HCT116 (cell line): ENCODE data around the gene ISOC1. TPM values are rescaled to one million over a fixed set of nuclear protein-coding genes. Genes with fewer than 3 reads are reported as not detected.

ENCODE experiments used
- ATAC-seq: fragments of 200-7000 bp; cut with Tn5 transposase; 2 replicates; pipeline ENCODE4 v1.9.1; 2020; ENCODE audit warnings: mild to moderate bottlenecking, moderate library complexity
- BruUV-seq: library from RNA; stranded (reverse); fragments of 400-500 nt; replicated peaks from 2 replicates; lab custom pipeline; 2021; lab: Mats Ljungman, UMichigan
- CTCF ChIA-PET: fragments of 300-600 bp; sonication (Branson Sonifier 250); formaldehyde crosslinking; loops from one replicate; lab custom pipeline; 2021; ENCODE audit warnings: antibody characterized with exemption; lab: Charles Lee
- POLR2A ChIA-PET: fragments of 300-600, 350-600 bp; sonication (Branson Sonifier 250); formaldehyde crosslinking; loops from one replicate; lab custom pipeline; 2021; ENCODE audit warnings: antibody characterized with exemption; lab: Charles Lee
- RAD21 ChIA-PET, 2 experiments: fragments of 300-600 bp; sonication (Branson Sonifier 250); formaldehyde crosslinking; loops; one replicate each; lab custom pipeline; 2023; ENCODE audit warnings: low total read pairs in 2 of 2; ENCODE audit not compliant: uncharacterized antibody in 2 of 2, unreplicated experiment in 2 of 2, low non-redundant PET in 1 of 2; lab: Charles Lee
- DNase-seq: peaks from one replicate; pipeline ENCODE4 v3.0.0-alpha.2; 2010; ENCODE audit warnings: low read depth, low spot score
- H2AFZ ChIP-seq: fragments of 200-600 bp; shearing (Covaris generic), sonication (generic); 2 replicates; pipeline ENCODE4 v1.6.1; 2017; ENCODE audit warnings: low read depth, mixed run types, mixed read lengths, antibody characterized with exemption, low read length; ENCODE audit not compliant: poor library complexity, severe bottlenecking
- H3K27ac ChIP-seq: 2 replicates; pipeline ENCODE4 v1.5.1; 2012; ENCODE audit warnings: low read depth, low read length
- H3K27me3 ChIP-seq: fragments of 200-600 bp; sonication (generic); 2 replicates; pipeline ENCODE4 v1.6.1; 2016; ENCODE audit warnings: mixed run types, low read length, mixed read lengths; ENCODE audit not compliant: insufficient read depth
- H3K36me3 ChIP-seq, 2 experiments: fragments of 200-500 bp in 1 of 2; fragments of 200-600 bp in 1 of 2; sonication (Bioruptor generic) in 1 of 2; sonication (generic) in 1 of 2; 2 replicates each; pipeline versions ENCODE4 v1.5.1 to v1.6.1; 2014 to 2016; ENCODE audit warnings: low read length in 2 of 2, inconsistent platforms in 1 of 2, mixed read lengths in 1 of 2, mixed run types in 1 of 2; ENCODE audit not compliant: insufficient read depth in 2 of 2, control insufficient read depth in 1 of 2
- H3K4me1 ChIP-seq, 2 experiments: fragments of 200-600 bp in 1 of 2; sonication (generic) in 1 of 2; 2 replicates each; pipeline versions ENCODE4 v1.5.1 to v1.6.1; 2012 to 2017; ENCODE audit warnings: low read length in 2 of 2, inconsistent platforms in 1 of 2, mild to moderate bottlenecking in 1 of 2, mixed read lengths in 1 of 2, mixed run types in 1 of 2, moderate library complexity in 1 of 2; ENCODE audit not compliant: insufficient read depth in 2 of 2, control insufficient read depth in 1 of 2
- H3K4me2 ChIP-seq: fragments of 200-600 bp; sonication (generic); 2 replicates; pipeline ENCODE4 v1.6.1; 2017; ENCODE audit warnings: mixed run types, low read length, mixed read lengths
- H3K4me3 ChIP-seq, 2 experiments: fragments of 200-600 bp in 1 of 2; sonication (generic) in 1 of 2; replicated peaks in 1 of 2; 2 replicates each; pipeline ENCODE4 v1.5.1; 2011 to 2016; ENCODE audit warnings: low read length in 2 of 2, control low read depth in 1 of 2, low read depth in 1 of 2, mild to moderate bottlenecking in 1 of 2, mixed read lengths in 1 of 2, mixed run types in 1 of 2
- H3K79me2 ChIP-seq: fragments of 200-600 bp; sonication (generic); 2 replicates; pipeline ENCODE4 v1.6.1; 2017; ENCODE audit warnings: mild to moderate bottlenecking, mixed run types, low read length, moderate library complexity, mixed read lengths; ENCODE audit not compliant: insufficient read depth
- H3K9ac ChIP-seq: fragments of 200-600 bp; sonication (generic); 2 replicates; pipeline ENCODE4 v1.6.1; 2016; ENCODE audit warnings: low read length, mixed read lengths
- H3K9me2 ChIP-seq: fragments of 200-600 bp; sonication (generic), shearing (Covaris generic); 2 replicates; pipeline ENCODE4 v1.6.1; 2017; ENCODE audit warnings: mixed run types, mild to moderate bottlenecking, moderate library complexity; ENCODE audit not compliant: insufficient read depth
- H3K9me3 ChIP-seq, 2 experiments: fragments of 200-500 bp in 1 of 2; fragments of 200-600 bp in 1 of 2; sonication (Bioruptor generic) in 1 of 2; sonication (generic) in 1 of 2; 2 replicates each; pipeline ENCODE4 v1.6.1; 2014 to 2017; ENCODE audit warnings: low read length in 2 of 2, mixed read lengths in 2 of 2, inconsistent platforms in 1 of 2, low read depth in 1 of 2, mild to moderate bottlenecking in 1 of 2, mixed run types in 1 of 2, moderate library complexity in 1 of 2; ENCODE audit not compliant: control insufficient read depth in 1 of 2, insufficient read depth in 1 of 2
- H4K20me1 ChIP-seq: fragments of 200-600 bp; sonication (generic), shearing (Covaris generic); 2 replicates; pipeline ENCODE4 v1.6.1; 2017; ENCODE audit warnings: mixed run types, mild to moderate bottlenecking, moderate library complexity; ENCODE audit not compliant: insufficient read depth
- ELF1 ChIP-seq: IDR thresholded peaks from 2 replicates; pipeline ENCODE4 v1.6.1; 2012; ENCODE audit warnings: low read depth, borderline replicate concordance
- EZH2phosphoT487 ChIP-seq: fragments of 200-600 bp; IDR thresholded peaks from 2 replicates; pipeline ENCODE4 v1.6.1; 2018; ENCODE audit warnings: antibody characterized with exemption, borderline replicate concordance
- POLR2A ChIP-seq: IDR thresholded peaks from 2 replicates; pipeline ENCODE4 v1.7.0; 2011; ENCODE audit warnings: borderline replicate concordance; ENCODE audit not compliant: insufficient read depth, insufficient read length; ENCODE audit errors: extremely low read depth
- REST ChIP-seq: IDR thresholded peaks from 2 replicates; pipeline ENCODE4 v1.6.1; 2012; ENCODE audit warnings: low read depth
- SIN3A ChIP-seq: IDR thresholded peaks from 2 replicates; pipeline ENCODE4 v1.6.1; 2012; ENCODE audit warnings: low read depth
- SP1 ChIP-seq: IDR thresholded peaks from 2 replicates; pipeline ENCODE4 v1.6.1; 2012; ENCODE audit warnings: low read depth
- SRF ChIP-seq: IDR thresholded peaks from 2 replicates; pipeline ENCODE4 v1.6.1; 2012; ENCODE audit warnings: low read depth
- YY1 ChIP-seq: IDR thresholded peaks from 2 replicates; pipeline ENCODE4 v1.6.1; 2011; ENCODE audit warnings: low read length, low read depth, moderate library complexity, mild to moderate bottlenecking; ENCODE audit not compliant: insufficient replicate concordance; ENCODE audit errors: extremely low read depth
- ZBTB33 ChIP-seq: IDR thresholded peaks from 2 replicates; pipeline ENCODE4 v1.6.1; 2011; ENCODE audit warnings: mild to moderate bottlenecking, low read length, moderate library complexity; ENCODE audit not compliant: insufficient replicate concordance; ENCODE audit errors: extremely low read depth
- ZFX ChIP-seq: fragments of 450-650 bp; IDR thresholded peaks from 2 replicates; pipeline ENCODE4 v1.6.1; 2017
- ZNF274 ChIP-seq: fragments of 200-500 bp; sonication (Bioruptor generic); IDR thresholded peaks from 2 replicates; pipeline ENCODE4 v1.6.1; 2014; ENCODE audit warnings: mild to moderate bottlenecking, low read depth, low read length, inconsistent platforms
- intact Hi-C: fragments of 100-400 bp; cut with micrococcal nuclease; formaldehyde crosslinking; loops from 2 replicates; pipeline ENCODE4 v1.10.0; 2022
- total RNA-seq: library from RNA; stranded (reverse); gene quantifications from one replicate; pipeline ENCODE4 v1.2.1, GENCODE V29; 2021; ENCODE audit not compliant: unreplicated experiment

Gene ISOC1
- total RNA-seq, 1 experiment from 2014 or later: 42.9 TPM

GRCh38 chr5:129063483-129064113 lies 31.0 kb upstream of the ISOC1 start:
- H3K27ac ChIP-seq: no peak overlapping the region
- no peak overlapping the region for H2AFZ ChIP-seq
- H3K4me1 ChIP-seq: no peaks in the 10 kb centered on the region
- ChIA-PET CTCF (no interaction called here), RAD21 (no interaction called here), POLR2A (no interaction called here)
- H3K79me2 ChIP-seq: no peaks in the 10 kb centered on the region
- no peak overlapping the region for H3K4me2 ChIP-seq
- TF ChIP-seq YY1 (no peak), ZNF274 (no peak)
- H3K9me3 ChIP-seq: no peaks in the 10 kb centered on the region
- no peak overlapping the region for H3K9ac ChIP-seq
- DNase-seq (no peak), ATAC-seq (no peak)
- intact Hi-C loops: no loop called here
- no peaks in the 10 kb centered on the region for H4K20me1 ChIP-seq
- H3K4me3 ChIP-seq: no peak overlapping the region
- no TSS peak for BruUV-seq
- H3K36me3 ChIP-seq: no peaks in the 10 kb centered on the region
- H3K9me2 ChIP-seq: no peaks in the 10 kb centered on the region
- H3K27me3 ChIP-seq: no peaks in the 10 kb centered on the region

GRCh38 chr5:129065721-129066120 lies 28.8 kb upstream of the ISOC1 start:
- no peak overlapping the region for H3K9ac ChIP-seq
- POLR2A ChIA-PET: no interaction called here
- BruUV-seq: no TSS peak
- H3K4me1 ChIP-seq: no peaks in the 10 kb centered on the region
- DNase-seq (no peak), ATAC-seq (no peak)
- intact Hi-C loops: no loop called here
- no peaks in the 10 kb centered on the region for H3K9me2 ChIP-seq
- H3K4me3 ChIP-seq: no peak overlapping the region
- H3K4me2 ChIP-seq: no peak overlapping the region
- RAD21 ChIA-PET: no interaction called here
- TF ChIP-seq ZNF274: no peak
- no peak for TF ChIP-seq YY1
- TF ChIP-seq POLR2A: no peak
- no peak for TF ChIP-seq ELF1
- TF ChIP-seq SIN3A: no peak
- no peak for TF ChIP-seq REST
- TF ChIP-seq ZFX: no peak
- TF ChIP-seq ZBTB33: no peak
- TF ChIP-seq EZH2phosphoT487: no peak
- TF ChIP-seq SRF: no peak
- no peak for TF ChIP-seq SP1
- H4K20me1 ChIP-seq: no peaks in the 10 kb centered on the region
- no peak overlapping the region for H3K27ac ChIP-seq
- no peaks in the 10 kb centered on the region for H3K9me3 ChIP-seq
- no peaks in the 10 kb centered on the region for H3K27me3 ChIP-seq
- H2AFZ ChIP-seq: no peak overlapping the region
- no peaks in the 10 kb centered on the region for H3K36me3 ChIP-seq
- CTCF ChIA-PET: no interaction called here
- H3K79me2 ChIP-seq: no peaks in the 10 kb centered on the region
